ENCODE data around the gene ADAMTSL4.

DNA sequence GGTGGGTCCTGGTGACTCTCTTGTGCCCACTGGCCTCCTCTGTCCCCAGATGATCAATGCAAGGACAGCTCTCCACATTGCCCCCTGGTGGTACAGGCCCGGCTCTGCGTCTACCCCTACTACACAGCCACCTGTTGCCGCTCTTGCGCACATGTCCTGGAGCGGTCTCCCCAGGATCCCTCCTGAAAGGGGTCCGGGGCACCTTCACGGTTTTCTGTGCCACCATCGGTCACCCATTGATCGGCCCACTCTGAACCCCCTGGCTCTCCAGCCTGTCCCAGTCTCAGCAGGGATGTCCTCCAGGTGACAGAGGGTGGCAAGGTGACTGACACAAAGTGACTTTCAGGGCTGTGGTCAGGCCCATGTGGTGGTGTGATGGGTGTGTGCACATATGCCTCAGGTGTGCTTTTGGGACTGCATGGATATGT lies 10.8 kb downstream of the ADAMTSL4 start:
- TF ChIP-seq SRF (IDR thresholded peaks at IDR 0.05; ENCODE audit: low read depth): no peak
- no peak for TF ChIP-seq YY1 (IDR thresholded peaks at IDR 0.05; ENCODE audit: extremely low read depth, insufficient replicate concordance, low read depth, low read length)
- TF ChIP-seq EGR1 (IDR thresholded peaks at IDR 0.05; ENCODE audit: low read depth): no peak
